ENCODE results near the gene CAB39. TPM values are rescaled to one million over a fixed set of nuclear protein-coding genes. Genes with fewer than 3 reads are reported as not detected.

The CAB39 gene
- total RNA-seq, 1 experiment from 2014 or later: 39.9 TPM

DNA sequence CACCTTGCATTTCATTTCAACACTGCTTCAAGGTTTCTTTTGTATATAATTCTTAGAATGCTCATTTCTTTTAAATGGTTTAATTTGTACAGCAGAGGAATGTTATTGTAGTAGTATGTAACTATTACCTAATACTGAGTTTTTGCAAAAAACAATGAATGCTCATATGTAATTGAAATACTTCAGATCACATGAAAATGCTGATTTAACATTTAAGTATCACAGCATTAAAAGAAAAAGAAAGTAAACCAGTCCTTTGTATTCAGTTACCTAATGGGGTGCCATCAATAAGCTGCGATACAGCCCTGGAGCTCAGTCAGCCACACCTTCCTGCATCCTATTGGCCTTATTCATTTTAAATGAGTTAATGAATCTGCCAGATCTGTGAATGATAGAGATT lies 106.8 kb downstream of the CAB39 start:
- Histone ChIP-seq H3K36me3 (ENCODE audit: control insufficient read depth, insufficient read depth, low read length) (peaks cover 5% of the 10 kb centered on the region), H3K4me3 (ENCODE audit: low read depth in 2 of 2, low read length in 2 of 2) (no peak overlapping the region), H3K9me3 (ENCODE audit: control insufficient read depth, insufficient read depth, low read depth, low read length) (no peaks in the 10 kb centered on the region), H3K4me1 (ENCODE audit: control insufficient read depth, insufficient read depth, low read length) (no peaks in the 10 kb centered on the region), H3K27me3 (ENCODE audit: control insufficient read depth, insufficient read depth, low read length) (no peaks in the 10 kb centered on the region), H3K27ac (ENCODE audit: low read length) (no peak overlapping the region)
- in situ Hi-C loops (cut with HindIII; ENCODE audit: low pct_unique_long_range_greater_than_20kb, low sequenced_read_pairs) (no loop called here), intact Hi-C loops (cut with micrococcal nuclease; ENCODE audit: unreplicated experiment) (no loop called here)
- TF ChIP-seq, protein P1, sequence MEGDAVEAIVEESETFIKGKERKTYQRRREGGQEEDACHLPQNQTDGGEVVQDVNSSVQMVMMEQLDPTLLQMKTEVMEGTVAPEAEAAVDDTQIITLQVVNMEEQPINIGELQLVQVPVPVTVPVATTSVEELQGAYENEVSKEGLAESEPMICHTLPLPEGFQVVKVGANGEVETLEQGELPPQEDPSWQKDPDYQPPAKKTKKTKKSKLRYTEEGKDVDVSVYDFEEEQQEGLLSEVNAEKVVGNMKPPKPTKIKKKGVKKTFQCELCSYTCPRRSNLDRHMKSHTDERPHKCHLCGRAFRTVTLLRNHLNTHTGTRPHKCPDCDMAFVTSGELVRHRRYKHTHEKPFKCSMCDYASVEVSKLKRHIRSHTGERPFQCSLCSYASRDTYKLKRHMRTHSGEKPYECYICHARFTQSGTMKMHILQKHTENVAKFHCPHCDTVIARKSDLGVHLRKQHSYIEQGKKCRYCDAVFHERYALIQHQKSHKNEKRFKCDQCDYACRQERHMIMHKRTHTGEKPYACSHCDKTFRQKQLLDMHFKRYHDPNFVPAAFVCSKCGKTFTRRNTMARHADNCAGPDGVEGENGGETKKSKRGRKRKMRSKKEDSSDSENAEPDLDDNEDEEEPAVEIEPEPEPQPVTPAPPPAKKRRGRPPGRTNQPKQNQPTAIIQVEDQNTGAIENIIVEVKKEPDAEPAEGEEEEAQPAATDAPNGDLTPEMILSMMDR (IDR thresholded peaks at IDR 0.05): no peak
- no peak for TF ChIP-seq SIN3A (IDR thresholded peaks at IDR 0.05; ENCODE audit: borderline replicate concordance, insufficient read depth, low read depth, low read length)
- TF ChIP-seq, protein P2, sequence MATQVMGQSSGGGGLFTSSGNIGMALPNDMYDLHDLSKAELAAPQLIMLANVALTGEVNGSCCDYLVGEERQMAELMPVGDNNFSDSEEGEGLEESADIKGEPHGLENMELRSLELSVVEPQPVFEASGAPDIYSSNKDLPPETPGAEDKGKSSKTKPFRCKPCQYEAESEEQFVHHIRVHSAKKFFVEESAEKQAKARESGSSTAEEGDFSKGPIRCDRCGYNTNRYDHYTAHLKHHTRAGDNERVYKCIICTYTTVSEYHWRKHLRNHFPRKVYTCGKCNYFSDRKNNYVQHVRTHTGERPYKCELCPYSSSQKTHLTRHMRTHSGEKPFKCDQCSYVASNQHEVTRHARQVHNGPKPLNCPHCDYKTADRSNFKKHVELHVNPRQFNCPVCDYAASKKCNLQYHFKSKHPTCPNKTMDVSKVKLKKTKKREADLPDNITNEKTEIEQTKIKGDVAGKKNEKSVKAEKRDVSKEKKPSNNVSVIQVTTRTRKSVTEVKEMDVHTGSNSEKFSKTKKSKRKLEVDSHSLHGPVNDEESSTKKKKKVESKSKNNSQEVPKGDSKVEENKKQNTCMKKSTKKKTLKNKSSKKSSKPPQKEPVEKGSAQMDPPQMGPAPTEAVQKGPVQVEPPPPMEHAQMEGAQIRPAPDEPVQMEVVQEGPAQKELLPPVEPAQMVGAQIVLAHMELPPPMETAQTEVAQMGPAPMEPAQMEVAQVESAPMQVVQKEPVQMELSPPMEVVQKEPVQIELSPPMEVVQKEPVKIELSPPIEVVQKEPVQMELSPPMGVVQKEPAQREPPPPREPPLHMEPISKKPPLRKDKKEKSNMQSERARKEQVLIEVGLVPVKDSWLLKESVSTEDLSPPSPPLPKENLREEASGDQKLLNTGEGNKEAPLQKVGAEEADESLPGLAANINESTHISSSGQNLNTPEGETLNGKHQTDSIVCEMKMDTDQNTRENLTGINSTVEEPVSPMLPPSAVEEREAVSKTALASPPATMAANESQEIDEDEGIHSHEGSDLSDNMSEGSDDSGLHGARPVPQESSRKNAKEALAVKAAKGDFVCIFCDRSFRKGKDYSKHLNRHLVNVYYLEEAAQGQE (IDR thresholded peaks at IDR 0.05; ENCODE audit: insufficient read depth in 1 of 2, low read depth in 2 of 2, low read length in 1 of 2): no peak
- no peak for TF ChIP-seq POLR2AphosphoS5 (IDR thresholded peaks at IDR 0.05; ENCODE audit: low read depth, low read length)
- TF ChIP-seq TCF7L2 (IDR thresholded peaks at IDR 0.05; ENCODE audit: low read depth, low read length): no peak
- no peak for ATAC-seq
- POLR2A ChIA-PET: no interaction called here
- CTCF ChIA-PET: no interaction called here
- no peak for DNase-seq (ENCODE audit: low read depth, low spot score)
- TSS peak; percentile 57 for BruUV-seq (replicated peaks)

DNA sequence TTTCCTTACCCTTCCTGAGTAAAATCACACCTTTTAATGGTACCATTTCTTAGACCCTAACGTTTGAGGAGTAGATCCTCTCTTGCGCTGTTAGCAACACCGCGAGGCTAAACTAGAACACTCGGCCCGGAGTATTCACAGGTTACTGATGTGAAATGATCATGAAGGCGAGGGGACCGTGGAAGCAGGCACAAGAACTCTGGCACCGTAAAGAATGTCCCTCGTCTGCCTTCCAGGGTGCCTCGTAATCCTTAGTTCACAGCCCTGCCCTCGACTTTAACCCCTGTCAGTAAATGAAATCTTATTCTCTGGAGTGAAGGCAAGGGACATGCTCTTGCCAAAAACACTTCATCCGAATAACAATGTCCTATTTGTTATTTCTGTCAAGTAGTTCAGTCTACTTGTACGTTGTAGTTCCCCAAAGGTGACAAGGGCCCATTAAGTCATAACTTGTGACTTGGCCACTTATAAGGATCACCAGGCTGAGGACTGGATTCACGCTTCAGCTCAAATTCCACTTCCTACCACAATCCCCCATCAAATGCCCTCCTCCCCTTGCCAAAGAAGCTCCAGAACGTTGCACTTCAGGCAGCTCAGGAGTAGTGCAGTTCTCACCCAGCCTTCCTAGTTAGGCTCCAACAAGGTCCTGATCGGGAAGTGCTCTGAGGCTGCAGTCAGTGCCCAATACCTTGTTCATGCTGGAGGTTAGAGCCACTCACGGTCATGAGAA lies 108.8 kb downstream of the CAB39 start:
- H3K27me3 ChIP-seq (ENCODE audit: control insufficient read depth, insufficient read depth, low read length): no peaks in the 10 kb centered on the region
- no peaks in the 10 kb centered on the region for H3K9me3 ChIP-seq (ENCODE audit: control insufficient read depth, insufficient read depth, low read depth, low read length)
- H3K27ac ChIP-seq (ENCODE audit: low read length): no peak overlapping the region
- intact Hi-C loops (cut with micrococcal nuclease; ENCODE audit: unreplicated experiment) (loop anchor here (10.0 kb wide), 2 partner anchors 83 to 233 kb away; partner anchors contain the start of gene PSMD1), in situ Hi-C loops (cut with HindIII; ENCODE audit: low pct_unique_long_range_greater_than_20kb, low sequenced_read_pairs) (no loop called here)
- no peaks in the 10 kb centered on the region for H3K4me1 ChIP-seq (ENCODE audit: control insufficient read depth, insufficient read depth, low read length)
- DNase-seq (ENCODE audit: low read depth, low spot score) (no peak), ATAC-seq (no peak)
- H3K4me3 ChIP-seq (ENCODE audit: low read depth in 2 of 2, low read length in 2 of 2): no peak overlapping the region
- CTCF ChIA-PET: no interaction called here
- no peak for TF ChIP-seq POLR2AphosphoS5 (IDR thresholded peaks at IDR 0.05; ENCODE audit: low read depth, low read length)
- TF ChIP-seq, protein P1 (IDR thresholded peaks at IDR 0.05): no peak
- TF ChIP-seq TCF7L2 (IDR thresholded peaks at IDR 0.05; ENCODE audit: low read depth, low read length): no peak
- TF ChIP-seq, protein P2 (IDR thresholded peaks at IDR 0.05; ENCODE audit: insufficient read depth in 1 of 2, low read depth in 2 of 2, low read length in 1 of 2): no peak
- TF ChIP-seq SIN3A (IDR thresholded peaks at IDR 0.05; ENCODE audit: borderline replicate concordance, insufficient read depth, low read depth, low read length): no peak
- H3K36me3 ChIP-seq (ENCODE audit: control insufficient read depth, insufficient read depth, low read length): peaks cover 5% of the 10 kb centered on the region
- POLR2A ChIA-PET: interaction anchor here (0.5 kb wide), 1 partner anchor 47 kb away, joined by 4 read pairs; no protein-coding TSS in a partner anchor
- BruUV-seq (replicated peaks): no TSS peak
